Esophagus (tissue), 2 donors: ENCODE results near the gene TRAPPC12. TPM values are rescaled to one million over a fixed set of nuclear protein-coding genes. Genes with fewer than 3 reads are reported as not detected.

ENCODE experiments used
- H3K27ac ChIP-seq, 2 donors: one replicate each; pipeline ENCODE4 v1.5.1; 2013; ENCODE audit warnings: low read depth in 2 of 2, mild to moderate bottlenecking in 2 of 2, inconsistent platforms in 1 of 2, low read length in 1 of 2, moderate library complexity in 1 of 2
- H3K27me3 ChIP-seq, 2 donors: one replicate each; pipeline ENCODE4 v1.6.1; 2013; ENCODE audit warnings: low read length in 2 of 2, control low read depth in 1 of 2, mild to moderate bottlenecking in 1 of 2; ENCODE audit not compliant: insufficient read depth in 2 of 2, control insufficient read depth in 1 of 2
- H3K36me3 ChIP-seq, 2 donors: one replicate each; pipeline ENCODE4 v1.6.1; 2013; ENCODE audit warnings: low read length in 1 of 2; ENCODE audit not compliant: control insufficient read depth in 2 of 2, insufficient read depth in 2 of 2
- H3K4me1 ChIP-seq, 2 donors: one replicate each; pipeline ENCODE4 v1.6.1; 2013; ENCODE audit warnings: low read length in 1 of 2; ENCODE audit not compliant: control insufficient read depth in 2 of 2, insufficient read depth in 2 of 2
- H3K4me3 ChIP-seq, 2 donors: one replicate each; pipeline ENCODE4 v1.5.1; 2013; ENCODE audit warnings: low read length in 2 of 2, mild to moderate bottlenecking in 2 of 2, low read depth in 1 of 2, moderate library complexity in 1 of 2
- H3K9me3 ChIP-seq, 2 donors: one replicate each; pipeline ENCODE4 v1.6.1; 2013; ENCODE audit warnings: mild to moderate bottlenecking in 2 of 2, low read depth in 1 of 2, low read length in 1 of 2, moderate library complexity in 1 of 2; ENCODE audit not compliant: control insufficient read depth in 2 of 2, insufficient read depth in 1 of 2
- WGBS, 2 donors: extraction: QIAGEN DNeasy Blood & Tissue Kit; methylation state at CpG; one replicate each; pipeline ENCODE4 v1.1.7; 2013; 5-methylcytosine and 5-hydroxymethylcytosine counted together
- polyA plus RNA-seq, 2 donors: library from polyadenylated mRNA; stranded (reverse); fragments of 200-250 nt; gene quantifications; one replicate each; pipeline ENCODE4 v1.2.3, GENCODE V29; 2013
- donor health status: healthy with polysubstance abuse.
- donor health status: Bipolar disorder and iron deficiency.

The TRAPPC12 gene
- polyA plus RNA-seq, 2 donors, result 43.6 to 64.2 TPM

DNA sequence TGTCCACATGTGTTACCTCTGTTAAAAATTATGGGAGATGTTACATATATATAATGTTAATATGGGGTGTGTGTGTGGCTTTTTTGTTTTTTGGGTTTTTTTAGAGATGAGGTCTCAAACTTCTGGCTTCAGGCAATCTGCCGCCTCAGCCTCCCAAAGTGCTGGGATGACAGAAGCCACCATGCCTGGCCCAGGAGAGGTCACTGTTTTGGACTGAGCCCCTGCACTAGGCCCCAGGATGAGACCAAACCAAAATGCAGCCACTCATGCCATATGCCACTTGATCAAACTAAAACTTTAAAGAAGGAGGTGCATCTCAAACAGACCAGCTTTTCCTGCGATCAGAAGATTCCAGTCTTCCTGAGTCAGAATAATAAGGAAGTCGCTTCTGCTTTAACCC, 137.3 kb downstream of the TRAPPC12 start:
- no peak overlapping the region for H3K4me3 ChIP-seq
- peaks cover 7 to 10% of the 10 kb centered on the region in 2 donors for H3K36me3 ChIP-seq
- 95 to 97% methylated on average over 3 of the region's 3 CpGs for WGBS, 2 donors
- no peaks in the 10 kb centered on the region for H3K9me3 ChIP-seq
- no peak overlapping the region for H3K27ac ChIP-seq
- peaks cover 0 to 4% of the 10 kb centered on the region in 2 donors for H3K4me1 ChIP-seq
- H3K27me3 ChIP-seq, result no peaks in the 10 kb centered on the region

DNA sequence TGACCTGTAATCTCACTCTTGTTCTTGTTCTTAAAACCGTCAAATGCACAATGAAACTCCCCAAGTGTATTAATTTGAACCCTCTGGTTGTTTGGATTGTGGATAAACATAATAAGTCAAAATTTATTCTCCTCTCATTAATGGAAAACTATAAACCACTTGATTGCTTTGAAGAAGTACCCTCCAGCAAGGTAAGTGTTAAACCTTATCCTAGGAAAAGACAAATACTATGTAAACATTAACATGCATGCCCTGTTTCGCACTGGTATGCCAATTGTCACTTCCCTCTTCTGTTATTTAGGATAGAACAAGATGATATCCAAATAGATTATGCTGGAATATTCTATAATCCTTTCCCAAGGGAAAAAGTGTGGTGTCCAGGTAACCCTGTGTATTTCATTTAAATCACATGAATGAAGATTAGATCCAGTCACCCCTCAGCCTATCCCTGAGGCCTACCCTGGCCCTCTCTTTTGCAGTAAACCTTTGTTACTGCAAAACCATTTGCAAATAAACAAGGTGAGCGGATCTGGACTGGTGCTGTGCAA, 138.5 kb downstream of the TRAPPC12 start:
- Histone ChIP-seq H3K36me3 (peaks cover 0 to 2% of the 10 kb centered on the region in 2 donors), H3K4me3 (peak overlapping the region; percentile 65 to 83), H3K27ac (peak overlapping the region; percentile 86 to 96), H3K27me3 (no peaks in the 10 kb centered on the region), H3K9me3 (no peaks in the 10 kb centered on the region), H3K4me1 (peaks cover 0 to 4% of the 10 kb centered on the region in 2 donors)
- 21 to 27% methylated on average over 3 of the region's 3 CpGs for WGBS, 2 donors

DNA sequence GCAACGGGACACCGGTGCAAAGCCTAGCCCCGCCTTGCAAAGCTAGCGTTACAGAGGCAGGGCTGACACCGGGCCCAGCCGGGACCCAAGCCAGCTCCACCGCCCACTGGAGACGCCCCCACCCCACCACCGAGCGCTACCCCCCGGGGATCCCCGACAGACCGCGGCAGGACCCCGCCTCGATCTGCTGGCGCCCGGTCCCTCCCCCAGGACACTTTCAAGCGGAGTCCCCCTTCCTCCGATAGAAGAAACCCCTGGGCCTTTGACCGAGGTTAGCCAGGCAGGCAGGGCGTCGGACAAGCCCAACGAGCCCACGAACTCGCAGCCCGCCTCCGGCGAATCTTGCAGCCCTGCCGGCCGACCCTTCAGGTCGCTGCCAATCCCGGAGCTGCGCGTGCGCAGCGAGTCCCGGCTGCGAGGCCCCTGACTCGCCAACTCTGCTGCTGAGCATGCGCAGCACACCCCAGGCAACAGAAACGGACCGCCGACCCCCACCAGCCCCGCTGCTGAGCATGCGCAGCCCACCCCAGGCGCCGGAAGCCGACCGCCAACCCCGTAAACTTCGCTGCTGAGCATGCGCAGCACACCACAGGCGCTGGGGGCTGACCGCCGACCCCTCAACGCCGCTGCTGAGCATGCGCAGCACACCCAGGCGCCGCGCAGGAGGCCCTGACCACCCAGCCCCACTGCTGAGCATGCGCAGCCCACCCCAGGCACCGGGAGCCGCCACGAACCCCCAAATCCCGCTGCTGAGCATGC, 139.2 kb downstream of the TRAPPC12 start:
- Histone ChIP-seq H3K9me3 (no peaks in the 10 kb centered on the region), H3K4me3 (peak overlapping the region; percentile 65 to 83), H3K27me3 (no peaks in the 10 kb centered on the region), H3K27ac (peak overlapping the region; percentile 86 to 96), H3K36me3 (no peaks in the 10 kb centered on the region), H3K4me1 (peaks cover 0 to 4% of the 10 kb centered on the region in 2 donors)
- 1% methylated on average over 61 to 67 of the region's 67 CpGs for WGBS, 2 donors

DNA sequence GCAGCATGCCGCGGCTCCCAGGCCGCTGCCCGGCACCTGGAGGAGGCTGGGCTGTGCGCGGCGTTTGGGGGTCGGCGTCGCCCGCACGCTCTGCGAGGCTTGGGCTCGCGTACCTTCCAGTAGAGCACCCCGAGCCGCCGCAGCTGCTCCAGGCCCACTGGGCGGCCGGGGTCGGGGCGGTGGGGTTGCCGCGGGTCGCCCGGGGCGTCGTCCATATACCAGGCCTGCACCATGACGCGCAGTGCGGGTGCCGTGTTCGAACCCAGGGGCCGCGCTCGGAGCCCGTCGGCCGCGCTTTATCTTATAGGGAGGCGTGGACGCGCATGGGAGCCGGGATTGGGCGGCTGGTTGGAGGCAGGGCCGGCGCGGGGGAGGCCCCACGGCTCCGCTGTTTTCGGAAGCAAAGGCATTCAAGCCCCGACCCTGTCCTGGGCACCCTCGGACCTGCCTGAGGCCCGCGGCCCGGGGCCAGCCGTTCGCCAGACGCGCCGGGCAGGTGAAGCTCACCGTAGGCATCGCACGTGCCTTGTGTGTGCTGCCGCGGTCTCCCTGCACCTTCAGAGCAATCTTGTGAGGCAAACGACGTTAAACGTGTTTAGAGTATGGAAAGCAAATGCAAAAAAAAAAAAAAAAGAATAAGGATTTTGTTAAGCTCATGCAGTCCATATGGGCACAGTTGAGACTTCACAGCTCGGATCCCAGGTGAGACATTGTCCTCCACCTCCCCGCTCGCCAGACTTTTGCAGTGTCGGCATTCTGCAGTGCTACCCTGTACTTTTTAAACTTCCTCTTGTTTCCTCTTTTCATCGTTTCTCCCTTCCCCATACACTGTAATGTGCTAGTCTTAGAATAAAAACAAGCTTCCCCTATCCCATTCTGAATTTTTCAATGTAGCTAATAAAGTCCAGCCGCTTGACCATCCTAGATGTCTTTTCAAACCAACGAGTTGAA, 140.0 kb downstream of the TRAPPC12 start, which contains the start of gene ADI1:
Gene ADI1 (minus strand): TSS at position 277 of the 951 bp plus-strand sequence. CDS start 44 bp downstream, at position 233.
- 2 to 3% methylated on average over 64 to 76 of the region's 76 CpGs for WGBS, 2 donors
- Histone ChIP-seq H3K9me3 (no peaks in the 10 kb centered on the region), H3K4me3 (peak within 1 kb of the TSS; percentile 65 to 83), H3K27ac (peak within 1 kb of the TSS; percentile 86 to 96), H3K4me1 (peaks cover 0 to 4% of the 10 kb centered on the region in 2 donors), H3K27me3 (no peaks in the 10 kb centered on the region), H3K36me3 (no peaks in the 10 kb centered on the region)

DNA sequence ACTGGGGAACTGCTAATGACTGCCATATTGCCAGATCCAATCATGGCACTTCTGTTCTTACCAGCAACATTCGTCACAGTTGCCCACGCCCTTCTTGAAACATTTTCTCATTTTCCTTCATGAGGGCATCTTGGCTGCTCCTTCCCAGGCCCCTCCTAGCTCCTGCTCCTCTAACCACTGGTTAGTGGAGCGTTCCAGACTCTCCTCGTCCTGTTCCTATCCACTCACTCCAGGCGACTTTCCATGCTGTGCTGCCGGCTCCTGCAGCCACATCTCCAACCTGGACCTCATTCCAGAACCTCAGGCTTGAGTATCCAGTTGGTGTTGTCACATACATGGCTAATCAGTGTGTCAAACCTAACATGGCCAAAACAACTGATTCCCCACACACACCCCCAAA, 141.1 kb downstream of the TRAPPC12 start:
- no peak overlapping the region for H3K4me3 ChIP-seq
- H3K9me3 ChIP-seq, result no peaks in the 10 kb centered on the region
- WGBS, 2 donors, result 92 to 94% methylated on average over 6 of the region's 6 CpGs
- no peaks in the 10 kb centered on the region for H3K36me3 ChIP-seq
- H3K4me1 ChIP-seq, result peaks cover 0 to 4% of the 10 kb centered on the region in 2 donors
- no peak overlapping the region for H3K27ac ChIP-seq
- no peaks in the 10 kb centered on the region for H3K27me3 ChIP-seq

DNA sequence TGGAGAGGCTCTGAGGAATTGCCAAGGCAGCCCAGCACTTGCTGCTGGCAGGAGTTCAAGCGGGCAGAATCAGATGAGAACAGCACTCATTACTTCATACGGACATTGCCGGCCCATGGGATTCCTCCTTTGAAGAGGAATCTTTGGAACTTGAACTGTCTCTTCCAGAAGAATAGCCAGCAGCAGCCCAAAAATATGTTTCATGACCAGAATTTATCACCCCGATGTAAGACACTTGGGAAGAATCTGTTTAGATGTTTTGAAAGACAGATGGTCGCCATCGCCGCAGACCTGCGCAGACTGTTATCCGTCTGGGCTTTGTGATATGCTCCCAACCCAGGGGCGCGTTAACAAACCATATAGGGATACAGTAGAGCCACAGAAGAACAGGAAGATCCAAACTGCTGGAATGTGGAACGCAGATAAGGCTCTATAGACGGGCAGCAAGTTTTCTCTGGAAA, 143.5 kb downstream of the TRAPPC12 start:
- Histone ChIP-seq H3K4me3 (no peak overlapping the region), H3K27ac (peak overlapping the region; percentile 17 to 53), H3K36me3 (peaks cover 0 to 3% of the 10 kb centered on the region in 2 donors), H3K27me3 (no peaks in the 10 kb centered on the region), H3K4me1 (peaks cover 0 to 4% of the 10 kb centered on the region in 2 donors), H3K9me3 (no peaks in the 10 kb centered on the region)
- WGBS, 2 donors, result 72 to 73% methylated on average over 13 of the region's 13 CpGs

DNA sequence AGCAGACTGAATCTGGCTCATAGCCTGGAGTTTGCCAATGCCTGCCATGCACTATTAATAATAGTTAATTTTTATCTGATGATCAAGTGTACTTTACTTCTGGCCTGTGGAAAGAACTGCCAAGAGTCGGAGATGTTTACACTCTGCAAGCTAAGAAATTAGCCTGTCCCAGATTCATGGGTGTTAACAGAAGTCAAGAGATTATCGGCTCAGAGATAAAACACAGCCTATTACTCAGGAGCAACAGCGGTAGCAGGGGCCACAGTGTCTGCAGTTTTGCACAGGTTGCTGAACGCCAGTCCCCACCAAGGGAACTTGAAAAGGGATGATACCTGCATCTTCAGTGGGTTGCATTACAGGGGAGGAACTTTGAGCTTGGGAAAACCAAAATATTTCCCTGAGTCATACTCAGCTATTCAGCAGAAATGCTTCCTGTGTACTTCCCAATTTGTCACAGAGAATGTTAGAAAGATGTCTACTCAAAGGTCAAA, 144.1 kb downstream of the TRAPPC12 start:
- H3K27ac ChIP-seq, result no peak overlapping the region
- 41 to 63% methylated on average over 4 of the region's 4 CpGs for WGBS, 2 donors
- H3K27me3 ChIP-seq, result no peaks in the 10 kb centered on the region
- no peaks in the 10 kb centered on the region for H3K9me3 ChIP-seq
- H3K4me3 ChIP-seq, result no peak overlapping the region
- H3K4me1 ChIP-seq, result peaks cover 2 to 4% of the 10 kb centered on the region in 2 donors
- H3K36me3 ChIP-seq, result peaks cover 0 to 3% of the 10 kb centered on the region in 2 donors

DNA sequence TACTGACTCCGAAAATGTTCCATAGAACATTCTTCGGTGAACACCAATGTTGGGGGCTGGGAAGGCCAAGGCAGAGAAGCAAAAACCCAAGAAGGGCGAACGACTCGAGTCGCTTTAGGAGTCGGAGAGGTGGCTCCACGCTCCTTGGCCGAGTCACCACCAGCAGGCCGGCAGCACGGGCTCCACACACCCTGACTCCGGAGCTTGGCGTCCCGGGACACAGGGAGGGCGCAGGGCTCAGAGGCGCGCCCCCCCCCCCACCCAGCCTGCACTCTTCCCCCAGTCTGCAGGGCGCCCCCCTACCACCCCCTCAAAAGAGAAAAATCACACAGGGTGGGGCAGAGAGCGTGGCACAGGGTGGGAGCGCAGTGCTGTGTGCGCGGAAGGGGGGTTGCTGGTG, 147.4 kb downstream of the TRAPPC12 start:
- H3K4me1 ChIP-seq, result peaks cover 0 to 3% of the 10 kb centered on the region in 2 donors
- no peak overlapping the region for H3K27ac ChIP-seq
- H3K36me3 ChIP-seq, result peaks cover 0 to 3% of the 10 kb centered on the region in 2 donors
- H3K27me3 ChIP-seq, result no peaks in the 10 kb centered on the region
- no peak overlapping the region for H3K4me3 ChIP-seq
- no peaks in the 10 kb centered on the region for H3K9me3 ChIP-seq
- 91 to 92% methylated on average over 22 of the region's 22 CpGs for WGBS, 2 donors
